Peyer's patch (tissue), 4 donors: ENCODE results near the gene SRGAP2C.
A peak's percentile ranks its signal among the peaks of the same experiment; 100 is the strongest.
"Not testable (repeated sequence)": the region's sequence is repeated elsewhere in the genome, so short reads cannot be mapped to it uniquely, and the experiment has no call there.

Experiments
- POLR2A ChIP-seq, 2 donors: fragments of 450-650 bp; IDR thresholded peaks; one replicate each; pipeline ENCODE4 v1.5.1; 2017; ENCODE audit warnings: antibody characterized with exemption in 2 of 2, mild to moderate bottlenecking in 2 of 2, moderate library complexity in 2 of 2
- TF ChIP-seq, protein P1 (sequence below), 6 experiments: fragments of 450-650 bp in 4 of 6; fragments of 200-600 bp in 2 of 6; sonication (generic) in 1 of 6; IDR thresholded peaks; one replicate each; pipeline ENCODE4 v1.5.1; 2017 to 2019; ENCODE audit warnings: antibody characterized with exemption in 6 of 6, mild to moderate bottlenecking in 3 of 6, moderate library complexity in 1 of 6

DNA sequence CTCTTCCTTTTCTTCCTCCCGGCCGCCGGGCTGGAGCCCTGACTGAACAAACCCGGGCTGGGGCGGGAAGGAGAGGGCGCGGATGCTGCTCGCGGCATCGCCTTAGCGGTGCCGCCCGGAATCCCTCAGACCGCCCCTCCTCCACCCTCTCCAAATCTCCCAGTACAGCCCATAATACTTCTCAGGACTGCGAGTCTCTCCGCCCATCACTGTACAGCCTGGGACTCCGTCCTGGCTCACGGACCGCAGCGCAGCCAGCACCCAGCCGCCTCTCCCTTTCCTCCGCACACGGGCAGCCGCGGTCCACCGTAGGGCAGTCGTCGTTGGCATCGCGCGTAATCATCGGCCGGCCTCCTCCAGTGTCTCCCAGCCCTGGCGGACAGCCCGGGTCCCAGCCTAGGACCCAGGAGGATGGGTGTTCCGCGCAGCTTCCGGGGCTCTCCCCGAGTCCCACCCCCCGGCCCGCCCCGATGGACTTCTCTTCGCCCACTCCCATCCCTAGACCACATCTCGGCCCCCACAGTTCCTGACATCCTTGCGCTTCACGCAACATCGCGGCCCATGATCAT is 449 bp downstream of the SRGAP2C start:
- TF ChIP-seq, protein P1, sequence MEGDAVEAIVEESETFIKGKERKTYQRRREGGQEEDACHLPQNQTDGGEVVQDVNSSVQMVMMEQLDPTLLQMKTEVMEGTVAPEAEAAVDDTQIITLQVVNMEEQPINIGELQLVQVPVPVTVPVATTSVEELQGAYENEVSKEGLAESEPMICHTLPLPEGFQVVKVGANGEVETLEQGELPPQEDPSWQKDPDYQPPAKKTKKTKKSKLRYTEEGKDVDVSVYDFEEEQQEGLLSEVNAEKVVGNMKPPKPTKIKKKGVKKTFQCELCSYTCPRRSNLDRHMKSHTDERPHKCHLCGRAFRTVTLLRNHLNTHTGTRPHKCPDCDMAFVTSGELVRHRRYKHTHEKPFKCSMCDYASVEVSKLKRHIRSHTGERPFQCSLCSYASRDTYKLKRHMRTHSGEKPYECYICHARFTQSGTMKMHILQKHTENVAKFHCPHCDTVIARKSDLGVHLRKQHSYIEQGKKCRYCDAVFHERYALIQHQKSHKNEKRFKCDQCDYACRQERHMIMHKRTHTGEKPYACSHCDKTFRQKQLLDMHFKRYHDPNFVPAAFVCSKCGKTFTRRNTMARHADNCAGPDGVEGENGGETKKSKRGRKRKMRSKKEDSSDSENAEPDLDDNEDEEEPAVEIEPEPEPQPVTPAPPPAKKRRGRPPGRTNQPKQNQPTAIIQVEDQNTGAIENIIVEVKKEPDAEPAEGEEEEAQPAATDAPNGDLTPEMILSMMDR (IDR thresholded peaks at IDR 0.05): not testable (repeated sequence)
- peak in 1 of 2 donors; percentile 1 for TF ChIP-seq POLR2A (IDR thresholded peaks at IDR 0.05)
